Ovary (tissue), 3 donors: ENCODE results near the gene LBP.

Experiments
- CTCF ChIP-seq, 3 donors: fragments of 450-650 bp in 2 of 3; fragments of 200-600 bp in 1 of 3; IDR thresholded peaks; one replicate each; pipeline versions ENCODE4 v1.5.1 to v1.8.0; 2016 to 2022; ENCODE audit warnings: antibody characterized with exemption in 3 of 3, mild to moderate bottlenecking in 1 of 3
- POLR2A ChIP-seq: fragments of 450-650 bp; IDR thresholded peaks from one replicate; pipeline ENCODE4 v1.6.1; 2017; ENCODE audit warnings: antibody characterized with exemption, mild to moderate bottlenecking, moderate library complexity
- donor health status: DM: no; HTN: no; CAD: no.

- TF ChIP-seq CTCF (IDR thresholded peaks at IDR 0.05) (no peak), POLR2A (no peak)
These were observed 36.9 kb downstream of the LBP start for GRCh38 chr20:38383147-38383546.
